ENCODE results near the gene CANT1. TPM values are rescaled to one million over a fixed set of nuclear protein-coding genes. Genes with fewer than 3 reads are reported as not detected.

The CANT1 gene
- 10 to 100 TPM; 26.1 to 48.1 (median 41.0) TPM for total RNA-seq

DNA sequence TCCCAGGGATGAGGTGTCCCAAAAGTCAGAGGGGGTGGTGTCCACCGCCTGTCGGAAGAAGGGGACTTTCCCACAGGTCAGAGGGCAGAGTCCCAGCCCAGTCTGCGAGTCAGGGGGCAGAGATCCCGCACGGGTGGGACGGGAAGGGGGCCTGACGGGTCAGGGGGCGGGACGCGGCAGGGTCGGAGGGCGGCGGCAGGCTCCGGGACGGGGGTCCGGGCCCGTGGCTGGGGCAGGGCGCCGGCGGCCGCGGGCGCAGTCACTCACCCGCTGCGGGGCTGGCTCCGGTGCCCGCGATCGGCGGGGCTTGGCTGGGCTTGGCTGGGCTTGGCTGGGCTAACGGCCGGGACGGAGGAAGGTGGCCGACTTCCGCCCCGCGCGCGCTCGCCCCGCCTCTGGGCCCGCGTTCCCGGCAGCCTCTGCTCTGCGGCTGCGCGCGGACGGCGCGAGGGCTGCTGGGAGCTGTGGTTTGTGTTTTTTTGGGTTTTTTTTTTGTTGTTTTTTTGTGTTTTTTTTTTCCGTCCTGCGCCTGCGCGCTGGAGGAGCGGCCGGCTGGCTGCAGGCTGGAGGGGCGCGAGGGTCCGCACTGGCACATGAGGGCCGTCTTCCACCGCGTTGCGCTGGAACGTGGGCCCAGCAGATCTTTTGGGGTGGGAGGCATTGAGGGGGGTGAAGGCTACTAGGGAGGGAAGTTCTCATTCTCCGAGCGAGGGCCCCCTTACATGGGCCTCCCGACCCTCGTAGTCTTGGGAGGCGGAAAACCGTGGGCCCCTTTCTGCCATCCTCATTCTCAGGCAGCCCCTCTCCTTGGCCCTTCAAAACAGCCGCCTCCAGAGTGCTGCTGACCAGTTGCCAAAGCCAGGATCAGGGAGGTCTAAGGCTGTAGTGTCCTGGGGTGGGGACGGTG is at the start of gene CANT1:
Gene CANT1 (minus strand): TSS at position 368 of the 907 bp plus-strand sequence. CDS start 12,142 bp downstream, outside the sequence.
- H3K27me3 ChIP-seq = no peaks in the 10 kb centered on the region
- H3K9me3 ChIP-seq = no peaks in the 10 kb centered on the region
- no peaks in the 10 kb centered on the region for H3K36me3 ChIP-seq
- H3K4me1 ChIP-seq = peaks cover 17 to 21% of the 10 kb centered on the region in 2 donors
- H3K27ac ChIP-seq = peak within 1 kb of the TSS; percentile 96 to 100
- intact Hi-C loops (cut with DNase I; ENCODE audit: low total_unique reads) = no loop called here
- peak within 1 kb of the TSS; percentile 70 to 100 (median 97) for H3K4me3 ChIP-seq
- DNase-seq (ENCODE audit: low spot score in 2 of 2) = peak; percentile 62 to 72
- peak in 2 of 3 donors; percentile 25 to 73 for TF ChIP-seq POLR2AphosphoS5 (IDR thresholded peaks at IDR 0.05)
- TF ChIP-seq POLR2A (IDR thresholded peaks at IDR 0.05) = peak; percentile 28
- TF ChIP-seq, protein P1, sequence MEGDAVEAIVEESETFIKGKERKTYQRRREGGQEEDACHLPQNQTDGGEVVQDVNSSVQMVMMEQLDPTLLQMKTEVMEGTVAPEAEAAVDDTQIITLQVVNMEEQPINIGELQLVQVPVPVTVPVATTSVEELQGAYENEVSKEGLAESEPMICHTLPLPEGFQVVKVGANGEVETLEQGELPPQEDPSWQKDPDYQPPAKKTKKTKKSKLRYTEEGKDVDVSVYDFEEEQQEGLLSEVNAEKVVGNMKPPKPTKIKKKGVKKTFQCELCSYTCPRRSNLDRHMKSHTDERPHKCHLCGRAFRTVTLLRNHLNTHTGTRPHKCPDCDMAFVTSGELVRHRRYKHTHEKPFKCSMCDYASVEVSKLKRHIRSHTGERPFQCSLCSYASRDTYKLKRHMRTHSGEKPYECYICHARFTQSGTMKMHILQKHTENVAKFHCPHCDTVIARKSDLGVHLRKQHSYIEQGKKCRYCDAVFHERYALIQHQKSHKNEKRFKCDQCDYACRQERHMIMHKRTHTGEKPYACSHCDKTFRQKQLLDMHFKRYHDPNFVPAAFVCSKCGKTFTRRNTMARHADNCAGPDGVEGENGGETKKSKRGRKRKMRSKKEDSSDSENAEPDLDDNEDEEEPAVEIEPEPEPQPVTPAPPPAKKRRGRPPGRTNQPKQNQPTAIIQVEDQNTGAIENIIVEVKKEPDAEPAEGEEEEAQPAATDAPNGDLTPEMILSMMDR (IDR thresholded peaks at IDR 0.05) = no peak

- DNase-seq (ENCODE audit: low spot score in 2 of 2) = no peak
- TF ChIP-seq, protein P1 (IDR thresholded peaks at IDR 0.05) = no peak
- TF ChIP-seq POLR2A (IDR thresholded peaks at IDR 0.05) (no peak), POLR2AphosphoS5 (IDR thresholded peaks at IDR 0.05) (no peak)
- Histone ChIP-seq H3K36me3 (no peaks in the 10 kb centered on the region), H3K4me1 (no peaks in the 10 kb centered on the region), H3K27ac (no peak overlapping the region), H3K9me3 (peaks cover 8% of the 10 kb centered on the region in 2 donors), H3K4me3 (no peak overlapping the region), H3K27me3 (no peaks in the 10 kb centered on the region)
- intact Hi-C loops (cut with DNase I; ENCODE audit: low total_unique reads) = no loop called here
Observed at GRCh38 chr17:79057737-79058385, 48.3 kb upstream of the CANT1 start.

DNA sequence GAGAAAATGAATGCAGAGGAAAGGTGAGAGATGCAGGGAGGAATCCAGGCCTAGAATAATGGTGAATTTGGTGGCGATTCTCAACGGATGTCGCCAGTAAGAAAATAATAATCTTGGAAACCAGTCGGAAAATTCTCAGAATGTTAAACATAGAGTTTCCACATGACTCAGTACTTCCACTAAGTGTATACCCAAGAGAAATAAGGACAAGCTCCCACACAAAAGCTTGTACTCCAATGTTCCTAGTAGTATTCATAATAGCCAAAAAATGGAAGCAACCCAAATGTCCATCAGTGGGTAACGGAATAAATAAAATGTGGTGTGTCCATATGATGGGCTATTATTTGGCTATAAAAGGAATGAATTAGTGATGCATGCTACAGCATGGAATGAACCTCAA is 45.6 kb upstream of the CANT1 start:
- Histone ChIP-seq H3K4me3 (no peak overlapping the region), H3K4me1 (no peaks in the 10 kb centered on the region), H3K9me3 (peaks cover 8% of the 10 kb centered on the region in 2 donors), H3K36me3 (no peaks in the 10 kb centered on the region), H3K27ac (no peak overlapping the region), H3K27me3 (no peaks in the 10 kb centered on the region)
- no peak for DNase-seq (ENCODE audit: low spot score in 2 of 2)
- no peak for TF ChIP-seq POLR2AphosphoS5 (IDR thresholded peaks at IDR 0.05)
- TF ChIP-seq, protein P1 (IDR thresholded peaks at IDR 0.05) = no peak
- no peak for TF ChIP-seq POLR2A (IDR thresholded peaks at IDR 0.05)
- intact Hi-C loops (cut with DNase I; ENCODE audit: low total_unique reads) = no loop called here

- intact Hi-C loops (cut with DNase I; ENCODE audit: low total_unique reads) = no loop called here
- Histone ChIP-seq H3K36me3 (no peaks in the 10 kb centered on the region), H3K27me3 (no peaks in the 10 kb centered on the region), H3K27ac (peak overlapping the region in 1 of 2 donors; percentile 38), H3K9me3 (peaks cover 8% of the 10 kb centered on the region in 2 donors), H3K4me1 (no peaks in the 10 kb centered on the region), H3K4me3 (no peak overlapping the region)
- DNase-seq (ENCODE audit: low spot score in 2 of 2) = no peak
- no peak for TF ChIP-seq POLR2A (IDR thresholded peaks at IDR 0.05)
- TF ChIP-seq POLR2AphosphoS5 (IDR thresholded peaks at IDR 0.05) = no peak
- TF ChIP-seq, protein P1 (IDR thresholded peaks at IDR 0.05) = no peak
Observed at GRCh38 chr17:79054200-79054960, 44.8 kb upstream of the CANT1 start.

Measured in breast epithelium (tissue), 4 donors.